NOMO-1 treated with DMSO at 0.1 percent for 48 hours (cell line): ENCODE results near the gene LASP1.

Experiments used
- DNase-seq: peaks from one replicate; lab custom pipeline; 2025; ENCODE audit not compliant: unreplicated experiment; lab: John Stamatoyannopoulos, UW

Gene LASP1

DNA sequence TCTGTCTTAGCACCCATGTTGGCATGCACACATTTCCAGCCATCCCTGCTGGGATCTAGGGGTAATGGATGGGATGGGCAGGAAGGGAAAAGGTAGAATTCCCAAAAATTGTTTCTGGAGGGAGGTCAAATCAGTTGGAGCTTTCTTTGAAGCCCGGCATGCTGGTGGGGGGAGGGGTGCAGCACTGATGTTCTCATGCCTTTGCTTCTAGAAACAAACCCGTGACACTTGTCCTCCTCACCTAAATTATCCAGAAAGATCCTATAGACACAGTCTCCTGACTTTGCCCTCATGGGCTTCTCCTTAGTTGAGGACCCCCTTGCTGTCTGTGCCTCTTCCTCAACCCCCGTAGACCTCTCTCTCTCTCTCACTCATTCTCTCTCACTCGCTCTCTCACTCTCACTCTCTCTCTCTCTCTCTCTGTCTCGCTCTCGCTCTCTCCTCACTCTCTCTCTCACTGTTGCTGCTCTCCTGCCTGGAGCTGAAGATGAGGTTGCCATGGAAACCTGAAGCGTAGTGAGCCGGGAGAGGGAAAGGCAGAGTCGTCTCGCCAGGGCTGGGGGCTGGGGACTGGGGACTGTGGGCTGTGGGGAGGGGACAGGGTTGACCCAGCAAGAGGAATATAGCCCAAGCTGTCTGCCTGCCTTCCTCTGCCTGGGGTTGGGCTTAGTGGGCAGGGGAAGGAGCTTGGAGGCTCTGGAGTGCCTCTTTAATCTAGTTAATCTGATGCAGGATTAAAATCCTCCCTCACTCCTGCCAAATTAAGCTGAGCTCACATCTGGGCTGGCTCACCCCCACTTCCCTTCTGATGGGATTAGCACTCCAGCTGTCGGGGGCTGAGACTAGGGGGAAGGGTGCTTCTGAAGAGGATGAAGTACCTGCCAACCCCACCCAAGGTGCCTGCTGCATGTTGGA is 16.1 kb downstream of the LASP1 start:
- no peak for DNase-seq

DNA sequence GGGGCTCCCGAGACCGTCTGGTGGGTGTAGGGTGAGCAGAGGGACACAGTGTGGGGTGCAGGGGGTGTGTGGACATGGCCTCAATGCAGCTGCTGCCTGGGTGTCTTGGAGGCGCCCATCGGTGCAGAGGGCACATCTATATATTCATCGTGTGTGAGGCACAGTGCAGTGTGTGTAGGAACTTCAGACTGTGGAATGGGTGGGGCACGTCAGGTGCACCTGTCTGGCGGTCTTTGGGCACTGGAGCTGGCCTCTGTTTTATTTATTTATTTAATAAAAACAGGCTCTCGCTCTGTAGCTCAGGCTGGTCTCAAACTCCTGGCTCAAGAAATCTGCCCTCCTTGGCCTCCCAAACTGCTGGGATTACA is 16.8 kb downstream of the LASP1 start:
- DNase-seq = no peak

DNA sequence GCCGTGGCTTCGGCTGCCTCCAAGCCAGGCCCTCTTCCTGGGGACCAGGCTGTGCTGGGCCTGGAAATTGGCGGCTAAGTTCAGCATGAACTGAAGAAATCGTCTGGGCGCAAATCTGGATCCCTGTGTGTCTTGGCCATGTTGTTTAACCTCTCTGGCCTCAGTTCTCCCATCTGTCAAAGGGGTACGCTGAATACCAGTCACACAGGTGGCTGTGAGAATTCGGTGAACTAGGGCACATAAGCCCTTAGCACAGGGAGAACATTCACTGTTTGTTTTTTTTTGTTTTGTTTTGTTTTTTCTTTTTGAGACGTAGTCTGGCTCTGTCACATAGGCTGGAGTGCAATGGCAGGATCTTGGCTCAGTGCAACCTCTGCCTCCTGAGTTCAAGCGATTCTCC is 19.0 kb downstream of the LASP1 start:
- no peak for DNase-seq

DNA sequence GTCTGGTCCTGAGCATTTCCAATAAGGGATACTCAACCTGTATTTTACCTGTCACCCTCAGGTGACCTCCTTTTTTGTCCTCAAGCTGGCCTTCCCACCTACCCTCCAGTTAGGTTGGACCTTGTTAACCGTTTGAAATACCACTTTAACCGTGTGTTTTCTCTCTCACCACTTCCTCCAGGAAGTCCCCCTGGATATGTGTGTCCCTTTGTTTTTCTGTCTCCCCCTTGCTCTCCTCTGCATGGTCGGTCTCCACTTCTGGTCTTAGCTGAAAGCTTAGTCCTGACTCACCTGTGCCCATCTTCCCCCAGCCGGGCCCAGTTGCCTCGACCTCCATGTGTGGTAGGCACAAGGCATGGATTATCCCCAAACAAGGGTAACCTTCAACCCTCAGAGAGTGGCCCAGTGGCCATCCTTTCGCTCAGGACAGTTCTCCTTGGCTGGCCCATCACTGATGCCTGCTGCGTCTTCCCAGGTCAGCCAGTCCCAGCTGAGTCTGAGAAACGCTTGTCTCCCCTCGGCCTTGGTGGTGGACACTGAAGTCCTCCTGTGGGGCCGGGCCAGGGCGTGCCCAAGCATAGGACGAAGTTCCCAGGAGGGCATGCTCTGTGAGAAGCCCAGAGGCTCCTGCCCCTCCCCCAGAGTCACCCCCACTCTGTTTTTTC is 20.0 kb downstream of the LASP1 start:
- no peak for DNase-seq

DNA sequence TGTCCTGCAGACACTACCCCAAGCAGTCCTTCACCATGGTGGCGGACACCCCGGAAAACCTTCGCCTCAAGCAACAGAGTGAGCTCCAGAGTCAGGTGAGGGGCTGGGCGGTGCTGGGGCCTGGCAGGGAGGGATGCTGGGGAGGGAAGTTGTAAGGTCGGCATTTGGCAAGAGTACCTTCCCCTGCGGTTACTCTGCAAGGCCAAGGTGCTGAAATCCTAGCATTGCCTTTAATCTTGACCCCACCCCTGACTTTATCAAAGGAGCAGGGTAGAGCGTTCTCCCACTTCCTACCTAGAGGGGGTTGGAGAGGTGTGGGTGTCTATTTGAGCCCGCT is 20.5 kb downstream of the LASP1 start:
- DNase-seq = no peak

DNA sequence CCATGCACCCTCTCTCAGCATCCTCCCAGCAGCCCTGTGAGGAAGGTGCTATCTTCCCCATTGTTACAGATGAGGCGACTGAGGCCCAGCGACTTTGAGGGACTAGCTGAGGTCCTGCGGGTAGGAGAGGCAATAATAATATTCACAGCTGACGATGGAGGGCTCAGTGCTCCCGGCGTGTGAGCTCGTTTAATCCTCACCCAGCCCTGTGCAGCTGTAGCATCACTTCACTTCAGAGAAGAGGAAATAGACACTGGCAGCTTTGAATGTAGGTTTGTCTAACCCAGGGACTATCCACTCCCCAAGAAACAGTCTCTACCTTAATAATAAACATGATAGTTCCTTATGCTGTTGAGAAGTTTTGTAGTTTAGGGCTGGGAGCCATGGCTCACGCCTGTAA is 21.6 kb downstream of the LASP1 start:
- DNase-seq = no peak

DNA sequence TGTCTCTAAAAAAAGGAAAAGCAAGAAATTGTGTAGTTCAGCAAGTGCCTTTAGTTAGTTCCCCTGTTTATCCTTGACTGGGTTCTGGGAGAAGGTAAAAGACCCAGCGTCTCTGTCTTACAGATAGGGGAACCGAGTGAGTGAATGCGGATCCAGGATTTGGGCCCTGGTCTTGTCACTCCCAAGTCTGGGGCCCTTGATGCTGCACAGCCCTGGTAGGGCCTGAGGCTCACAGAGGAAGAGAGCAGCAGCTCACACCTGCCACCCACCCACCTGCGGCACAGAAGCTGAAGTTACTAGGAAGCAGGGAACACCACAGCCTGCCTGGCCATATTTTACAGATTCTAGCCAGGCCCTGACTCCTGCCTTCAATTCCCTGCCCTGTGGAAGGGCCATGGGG is 22.2 kb downstream of the LASP1 start:
- DNase-seq = no peak

DNA sequence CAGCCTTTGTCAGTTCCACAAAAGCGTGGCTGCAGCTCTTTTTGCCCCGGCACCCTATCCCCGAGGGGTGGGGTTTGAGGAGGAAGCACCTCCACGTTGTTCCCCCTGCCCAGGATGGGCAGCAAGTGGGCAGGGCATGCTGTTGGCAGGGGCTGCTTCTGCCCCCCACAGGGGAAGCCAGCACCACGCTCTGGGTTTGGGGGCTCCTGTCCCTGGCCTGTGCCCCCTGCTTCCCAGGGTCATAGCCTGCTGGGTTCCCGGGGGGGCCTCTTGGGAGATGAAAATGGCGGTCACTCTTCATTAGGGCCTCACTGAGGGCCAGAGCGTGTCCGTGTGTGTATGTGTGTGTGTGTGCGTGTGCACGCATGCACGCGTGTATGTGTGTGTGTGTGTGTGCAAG is 22.8 kb downstream of the LASP1 start:
- no peak for DNase-seq

DNA sequence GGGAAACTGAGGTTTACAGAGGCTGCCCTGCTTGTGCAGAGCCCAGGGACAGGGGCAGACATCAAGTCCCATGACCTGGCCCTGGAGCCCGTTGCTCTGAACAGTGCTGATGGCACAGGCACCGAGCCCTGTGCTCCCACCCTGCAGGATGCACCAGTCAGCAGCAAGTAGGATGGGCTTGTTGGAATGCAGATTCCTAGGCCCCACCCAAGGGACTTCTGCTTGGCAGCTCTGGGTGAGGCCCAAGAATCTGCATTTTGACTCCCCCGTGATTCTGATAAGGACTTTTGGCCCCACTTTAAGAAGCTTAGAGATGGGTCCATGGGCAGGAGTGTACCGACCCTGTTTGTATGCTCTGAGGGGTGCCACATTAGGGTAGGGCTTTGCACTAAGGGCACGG is 23.3 kb downstream of the LASP1 start:
- no peak for DNase-seq

DNA sequence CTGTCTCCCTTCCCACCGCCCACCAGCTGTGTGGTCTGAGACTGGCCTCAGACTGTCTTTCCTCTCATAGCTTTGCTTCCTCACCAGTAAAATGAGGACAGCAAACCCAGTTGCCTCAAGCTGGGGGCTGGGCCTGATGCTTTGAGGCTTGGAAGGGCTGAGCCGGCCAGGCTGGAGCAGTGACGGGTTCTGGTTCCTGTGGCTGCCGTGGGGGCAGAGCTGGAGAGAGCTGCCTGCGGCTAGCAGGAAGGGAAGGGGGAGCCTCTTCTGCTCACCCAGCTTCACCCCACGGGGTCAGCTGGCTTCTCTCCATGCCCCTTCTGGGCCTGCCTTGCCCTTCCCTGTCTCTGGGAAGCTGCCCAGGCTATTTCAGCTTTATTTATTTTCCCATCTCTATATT is 23.7 kb downstream of the LASP1 start:
- DNase-seq = no peak

DNA sequence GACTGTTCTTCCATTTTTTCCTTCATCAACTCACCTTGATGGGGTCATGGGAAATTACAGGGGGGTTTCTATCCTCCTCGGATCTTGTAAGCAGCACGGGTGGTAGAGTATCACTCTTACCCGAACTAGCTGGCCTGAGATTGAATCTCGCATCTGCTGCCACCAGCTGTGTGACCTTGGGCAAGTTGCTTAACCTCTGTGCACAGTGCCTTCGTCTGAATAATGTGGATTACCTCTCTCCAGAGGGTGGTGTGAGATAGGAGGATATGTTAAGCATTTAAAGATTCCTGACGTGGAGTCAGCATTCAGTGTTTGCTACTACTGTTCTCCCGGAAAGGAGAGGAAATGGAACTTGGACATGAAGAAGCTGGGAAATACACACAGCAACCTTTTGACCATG is 24.4 kb downstream of the LASP1 start:
- DNase-seq = no peak

DNA sequence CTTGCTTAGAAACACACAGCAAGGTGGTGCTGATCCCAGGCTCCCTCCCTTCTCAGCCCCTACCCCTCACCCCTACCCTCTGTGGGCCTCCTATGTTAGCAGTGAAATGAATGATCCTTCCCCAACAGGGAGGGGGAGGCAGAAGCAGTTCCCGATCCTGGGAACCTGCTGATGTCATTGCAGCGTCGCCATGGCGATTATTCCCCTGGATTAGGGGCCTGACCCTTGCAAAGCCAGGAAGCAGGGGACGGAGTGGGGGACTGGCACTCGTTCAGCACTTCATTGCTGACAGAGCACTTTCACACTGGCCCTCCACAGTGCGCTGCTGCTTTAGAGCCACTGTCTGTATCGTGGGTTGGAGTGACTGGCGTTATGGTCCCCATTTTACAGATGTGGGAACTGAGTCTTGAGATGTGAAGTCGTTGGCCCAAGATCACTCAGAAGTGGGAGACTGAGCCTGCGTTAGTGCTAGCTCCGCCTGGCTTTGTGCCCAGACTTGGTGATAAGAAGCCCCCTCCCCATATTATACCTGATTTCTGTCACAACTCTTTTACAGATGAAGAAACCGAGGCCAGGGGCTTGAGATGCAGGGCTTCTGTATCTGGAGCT is 26.6 kb downstream of the LASP1 start:
- DNase-seq = no peak

DNA sequence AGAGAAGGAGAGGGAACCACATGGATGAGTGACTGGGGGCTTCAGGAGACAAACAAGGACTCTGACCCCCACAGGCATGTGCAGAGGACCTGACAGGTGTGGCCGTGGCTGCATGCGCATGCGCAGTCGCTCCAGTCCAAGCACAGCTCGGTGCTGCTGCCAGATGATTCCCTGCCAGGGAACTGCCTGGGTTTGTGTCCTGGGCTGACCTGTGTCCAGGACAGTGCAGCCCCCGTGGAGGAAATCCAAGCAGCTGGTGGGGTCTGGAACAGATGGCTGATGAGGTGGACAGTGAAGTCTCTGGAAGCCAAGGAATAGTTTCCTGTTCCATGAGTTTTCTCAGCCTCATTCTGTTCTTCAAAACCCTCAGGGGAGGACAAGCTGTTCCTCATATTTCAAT is 27.3 kb downstream of the LASP1 start:
- no peak for DNase-seq

DNA sequence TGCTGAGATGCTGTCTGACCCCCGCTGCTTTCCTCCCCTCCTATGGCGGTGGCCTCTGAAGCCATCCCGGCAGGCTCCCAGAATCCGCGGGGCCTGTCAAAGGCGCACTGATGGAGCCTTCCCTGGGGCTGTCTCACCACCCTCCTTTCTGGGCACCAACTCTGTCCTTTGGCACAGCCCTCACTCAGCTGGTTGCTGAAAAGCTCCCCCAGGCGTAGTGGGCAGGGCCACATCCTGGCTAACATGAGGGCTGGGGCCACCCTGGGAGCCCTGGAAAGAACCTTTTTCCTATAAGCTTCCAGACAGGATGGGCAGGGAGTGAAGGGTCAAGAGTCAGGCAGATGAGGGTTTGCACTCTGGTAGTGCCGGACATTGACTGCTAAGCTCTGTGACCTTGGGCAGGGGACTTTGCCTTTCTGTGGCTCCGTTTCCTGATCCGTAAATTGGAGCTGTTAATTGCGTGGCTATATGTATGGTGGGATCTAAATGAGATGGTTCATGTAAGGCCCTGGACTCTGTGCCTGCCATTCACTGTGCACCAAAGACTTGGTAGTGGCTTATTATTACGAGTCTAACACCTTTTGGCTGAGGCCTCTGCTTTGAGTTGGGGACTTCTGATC is 27.9 kb downstream of the LASP1 start:
- DNase-seq = no peak

DNA sequence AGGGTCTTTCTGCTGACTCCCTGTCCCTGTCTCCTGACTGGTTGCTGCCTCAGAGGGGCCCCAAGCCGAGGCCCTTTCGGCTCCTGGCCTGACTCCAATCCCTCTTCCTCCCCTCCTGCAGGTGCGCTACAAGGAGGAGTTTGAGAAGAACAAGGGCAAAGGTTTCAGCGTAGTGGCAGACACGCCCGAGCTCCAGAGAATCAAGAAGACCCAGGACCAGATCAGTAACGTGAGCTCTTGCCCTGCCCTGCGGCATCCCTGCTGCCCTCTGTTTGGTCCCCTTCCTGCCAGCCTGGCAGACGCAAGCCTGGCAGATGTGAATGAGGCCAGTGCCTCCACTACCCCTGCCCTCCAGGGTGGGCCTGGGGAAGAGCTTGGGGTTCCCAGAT is 28.4 kb downstream of the LASP1 start:
- DNase-seq = no peak

DNA sequence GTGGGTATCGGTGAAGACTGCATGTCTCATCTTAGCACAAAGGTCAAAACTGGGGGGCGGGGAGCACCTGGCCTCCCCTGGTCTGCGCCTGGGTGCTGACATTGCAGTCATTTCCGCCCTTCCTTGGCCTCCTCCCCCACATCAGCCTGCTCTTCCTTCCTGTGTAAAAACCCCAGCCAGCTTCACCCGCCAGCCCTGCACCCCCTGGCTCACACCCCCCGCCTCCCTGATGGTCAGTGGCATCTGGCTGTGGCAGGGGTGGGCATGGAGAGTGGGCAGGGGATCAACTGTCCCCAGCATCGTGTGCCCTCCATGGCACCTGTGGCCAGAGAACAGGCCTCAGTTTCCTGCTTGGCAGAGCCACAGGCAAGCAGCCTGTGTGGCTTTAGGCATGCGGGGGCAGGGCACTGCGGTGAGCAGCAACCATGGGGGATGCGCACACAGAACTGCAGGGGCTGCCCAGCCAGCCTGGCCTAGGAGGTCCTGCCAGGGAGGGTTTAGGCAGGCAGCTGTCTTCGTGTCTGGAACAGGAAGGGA is 29.0 kb downstream of the LASP1 start:
- peak; percentile 9 for DNase-seq

DNA sequence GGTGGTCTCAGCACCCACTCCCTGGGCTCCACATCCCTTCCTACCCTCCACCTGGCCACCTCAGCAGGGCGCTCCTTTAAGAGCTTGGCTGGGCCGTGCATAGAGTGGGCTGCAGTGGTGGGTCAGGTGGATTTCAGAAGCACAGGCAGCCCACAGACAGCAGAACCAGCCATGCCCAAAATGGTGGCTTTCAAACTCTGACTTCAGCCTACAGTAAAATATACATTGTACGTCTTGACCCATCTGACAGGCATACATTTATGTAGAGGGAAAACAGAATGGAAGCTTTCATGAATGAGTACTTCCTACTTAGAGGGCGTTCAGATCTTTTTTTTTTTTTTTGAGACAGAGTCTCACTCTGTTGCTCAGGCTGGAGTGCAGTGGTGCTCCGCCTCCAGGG is 29.6 kb downstream of the LASP1 start:
- no peak for DNase-seq

DNA sequence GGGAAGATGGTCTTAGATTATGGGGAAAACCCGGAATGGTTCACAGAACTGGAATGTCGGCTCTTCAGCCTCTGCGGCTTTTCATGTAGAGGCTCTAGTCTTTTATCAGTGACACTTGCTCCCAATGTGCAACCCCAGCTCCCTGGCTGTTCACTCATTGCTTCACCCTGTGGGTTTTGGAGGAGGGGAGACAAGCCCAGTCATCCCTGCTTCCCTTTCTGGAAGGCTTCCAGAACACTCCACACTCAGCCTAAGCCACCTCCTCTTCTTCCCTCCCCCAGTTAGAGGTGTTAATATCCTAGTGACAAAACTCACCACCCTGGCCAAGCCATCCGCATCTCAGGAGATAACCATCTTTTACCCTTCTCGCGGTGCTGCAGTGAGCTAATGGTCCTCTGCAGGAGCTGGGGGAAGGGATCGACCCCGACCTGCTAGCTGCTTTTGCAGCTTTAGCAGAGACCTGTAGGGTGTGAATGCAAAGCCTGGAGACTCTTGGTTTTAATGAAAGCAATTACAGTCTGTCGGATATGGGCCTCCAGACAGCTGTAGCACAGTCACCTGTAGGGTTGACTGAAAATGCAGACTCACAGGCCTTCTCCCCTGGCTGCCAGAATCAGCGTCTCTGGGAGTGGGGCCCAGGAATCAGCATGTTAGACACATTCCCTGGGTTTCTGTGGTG is 31.3 kb downstream of the LASP1 start:
- peak; percentile 60 for DNase-seq

DNA sequence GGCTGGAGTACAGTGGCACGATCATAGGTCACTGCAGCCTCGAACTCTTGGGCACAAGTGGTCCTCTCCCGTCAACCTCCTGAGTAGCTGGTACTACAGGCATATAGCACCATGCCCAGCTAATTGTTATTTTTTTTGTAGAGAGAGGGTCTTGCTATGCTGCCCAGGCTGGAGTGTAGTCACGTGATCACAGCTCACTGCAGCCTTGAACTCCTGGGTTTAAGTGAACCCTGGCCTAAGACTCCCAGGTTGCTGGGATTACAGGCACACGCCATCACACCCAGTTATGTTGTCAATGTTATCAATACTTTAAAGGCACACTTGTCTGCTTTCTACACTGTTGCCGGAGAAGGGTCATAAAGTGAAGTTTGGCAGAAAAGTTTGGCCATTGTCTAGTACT is 33.5 kb downstream of the LASP1 start:
- DNase-seq = no peak

DNA sequence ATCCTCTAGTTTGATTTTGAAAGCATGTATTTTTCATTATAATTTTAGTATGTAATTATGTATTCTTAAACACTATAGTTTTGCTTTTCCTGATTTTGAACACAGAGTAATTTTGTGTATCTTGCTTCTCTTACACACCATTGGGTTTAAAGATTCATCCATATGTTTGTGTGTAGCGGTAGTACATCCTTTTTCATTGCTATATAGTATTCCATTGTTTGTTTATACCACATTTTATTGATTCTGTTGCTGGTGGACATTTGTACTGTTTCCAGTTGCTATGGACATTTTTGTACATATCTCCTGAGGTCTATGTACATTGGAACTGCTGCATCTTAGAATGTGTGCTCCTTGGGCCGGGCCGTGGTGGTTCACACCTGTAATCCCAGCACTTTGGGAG is 35.0 kb downstream of the LASP1 start:
- no peak for DNase-seq

DNA sequence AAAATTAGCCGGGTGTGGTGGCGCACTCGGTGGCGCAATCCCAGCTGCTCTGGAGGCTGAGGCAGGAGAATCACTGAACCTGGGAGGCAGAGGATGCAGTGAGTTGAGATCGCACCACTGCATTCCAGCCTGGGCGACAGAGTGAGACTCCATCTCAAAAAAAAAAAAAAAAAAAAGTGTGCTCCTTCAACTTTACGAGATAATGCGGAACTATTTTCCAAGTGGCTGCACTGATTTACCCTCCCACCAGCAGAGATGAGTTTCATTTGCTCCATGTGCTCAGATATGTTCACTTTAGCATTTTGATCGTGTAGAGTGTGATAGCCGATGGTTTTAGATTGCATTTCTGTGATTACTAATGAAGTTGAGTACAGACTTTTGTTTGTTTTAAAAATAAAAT is 35.5 kb downstream of the LASP1 start:
- no peak for DNase-seq
